Epithelial cell of prostate (primary cell): ENCODE measurements around the gene CCDC192.
A peak's percentile ranks its signal among the peaks of the same experiment; 100 is the strongest.

Experiments used
- DNase-seq: peaks from one replicate; pipeline ENCODE4 v3.0.0-alpha.2; 2011; ENCODE audit warnings: low read depth, low spot score
- H3K27ac ChIP-seq: fragments of 450-650 bp; 2 replicates; pipeline ENCODE4 v1.5.1; 2017; ENCODE audit warnings: mild to moderate bottlenecking

Gene CCDC192

DNA sequence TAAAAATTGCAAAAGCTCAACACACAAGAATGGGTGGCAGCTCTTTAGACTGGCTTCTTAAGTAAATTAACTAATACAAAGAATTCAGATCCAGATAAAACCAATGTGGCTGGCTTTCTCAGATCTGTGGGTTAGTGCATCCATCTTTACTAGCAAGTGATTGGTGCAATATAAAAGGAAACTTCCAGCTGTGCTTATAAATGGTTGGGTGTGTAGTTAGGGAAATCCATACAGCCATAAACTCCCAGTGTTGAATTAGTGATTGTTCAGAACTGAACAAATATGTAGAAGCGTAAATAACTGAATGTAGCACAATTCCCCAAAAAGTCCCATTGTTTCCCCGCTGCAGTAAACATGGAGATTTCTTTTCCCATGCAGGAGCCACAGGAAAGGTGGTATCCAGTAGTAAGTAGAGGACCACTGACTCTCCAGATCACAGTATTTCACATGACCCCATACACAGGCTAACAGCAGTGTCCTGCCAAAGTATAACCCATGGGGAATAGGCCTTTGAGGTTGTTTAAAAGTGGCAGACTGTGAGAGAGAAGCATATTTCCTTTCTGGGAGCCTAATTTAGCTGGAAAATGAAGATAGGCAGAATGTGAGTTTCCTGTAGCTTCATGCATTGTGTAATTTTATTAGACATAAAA is 207.2 kb downstream of the CCDC192 start:
- no peak overlapping the region for H3K27ac ChIP-seq
- no peak for DNase-seq

DNA sequence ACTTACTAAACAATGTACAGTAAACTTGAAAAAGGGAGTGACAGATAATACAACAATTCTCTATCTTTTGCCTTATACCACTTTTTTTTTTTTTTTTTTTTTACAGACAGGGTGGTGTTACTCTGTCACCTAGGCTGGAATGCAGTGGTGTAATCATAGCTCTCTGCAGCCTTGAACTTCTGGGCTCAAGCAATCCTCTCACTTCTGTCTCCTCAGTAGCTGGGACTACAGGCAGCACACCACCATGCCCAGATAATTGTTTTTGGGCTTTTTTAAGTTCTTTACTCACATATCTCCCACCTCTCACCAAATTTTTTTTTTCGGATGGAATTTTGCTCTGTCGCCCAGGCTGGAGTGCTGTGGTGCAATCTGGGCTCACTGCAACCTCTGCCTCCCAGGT is 208.4 kb downstream of the CCDC192 start:
- no peak for DNase-seq
- H3K27ac ChIP-seq = no peak overlapping the region

- no peak for DNase-seq
Measured at GRCh38 chr5:127912411-127912810, 209.2 kb downstream of the CCDC192 start.

GRCh38 chr5:127916885-127917573 is 213.8 kb downstream of the CCDC192 start:
- no peak for DNase-seq
- no peak overlapping the region for H3K27ac ChIP-seq

More at GRCh38 chr5:127912411-127912810, 209.2 kb downstream of the CCDC192 start:
- H3K27ac ChIP-seq = no peak overlapping the region

- H3K27ac ChIP-seq = no peak overlapping the region
- no peak for DNase-seq
Measured at GRCh38 chr5:127919006-127919796, 216.0 kb downstream of the CCDC192 start.

DNA sequence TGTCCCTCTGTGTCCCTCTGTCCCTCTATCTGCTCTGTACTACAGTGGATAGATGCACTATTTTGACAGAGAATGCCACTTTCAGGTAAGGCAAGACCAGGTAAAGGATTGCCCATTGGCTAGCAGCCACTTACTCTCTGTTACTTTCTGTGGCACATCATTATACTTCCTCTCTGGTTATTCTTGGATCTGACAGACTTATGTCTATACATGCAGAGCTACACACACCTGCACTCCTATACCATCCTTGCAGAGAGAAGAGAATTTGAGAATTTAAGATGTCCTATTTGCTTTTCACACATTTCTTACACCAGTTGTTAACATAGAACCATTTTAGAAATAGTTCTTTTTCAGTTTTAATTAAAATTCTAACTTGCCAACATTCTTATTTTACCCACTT is 216.6 kb downstream of the CCDC192 start:
- no peak overlapping the region for H3K27ac ChIP-seq
- no peak for DNase-seq

- H3K27ac ChIP-seq = no peak overlapping the region
- no peak for DNase-seq
Measured at GRCh38 chr5:127920936-127921335, 217.7 kb downstream of the CCDC192 start.

DNA sequence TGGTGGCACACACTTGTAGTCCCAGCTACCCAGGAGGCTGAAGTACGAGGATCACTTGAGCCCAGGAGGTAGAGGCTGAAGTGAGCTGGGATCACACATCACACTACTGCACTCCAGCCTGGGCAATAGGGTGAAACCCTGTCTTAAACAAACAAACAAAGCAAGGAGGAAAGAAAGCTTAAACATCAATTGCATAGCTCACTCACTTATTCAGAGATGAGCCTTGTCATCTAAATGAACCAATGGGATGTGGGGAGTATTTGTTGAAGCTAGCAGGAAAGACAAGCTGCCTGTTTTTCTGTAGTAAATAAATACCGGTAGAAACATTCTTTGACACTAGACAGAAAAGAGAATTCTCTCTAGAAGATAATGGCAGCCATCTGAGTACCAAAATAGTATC is 219.4 kb downstream of the CCDC192 start:
- no peak overlapping the region for H3K27ac ChIP-seq
- no peak for DNase-seq

DNA sequence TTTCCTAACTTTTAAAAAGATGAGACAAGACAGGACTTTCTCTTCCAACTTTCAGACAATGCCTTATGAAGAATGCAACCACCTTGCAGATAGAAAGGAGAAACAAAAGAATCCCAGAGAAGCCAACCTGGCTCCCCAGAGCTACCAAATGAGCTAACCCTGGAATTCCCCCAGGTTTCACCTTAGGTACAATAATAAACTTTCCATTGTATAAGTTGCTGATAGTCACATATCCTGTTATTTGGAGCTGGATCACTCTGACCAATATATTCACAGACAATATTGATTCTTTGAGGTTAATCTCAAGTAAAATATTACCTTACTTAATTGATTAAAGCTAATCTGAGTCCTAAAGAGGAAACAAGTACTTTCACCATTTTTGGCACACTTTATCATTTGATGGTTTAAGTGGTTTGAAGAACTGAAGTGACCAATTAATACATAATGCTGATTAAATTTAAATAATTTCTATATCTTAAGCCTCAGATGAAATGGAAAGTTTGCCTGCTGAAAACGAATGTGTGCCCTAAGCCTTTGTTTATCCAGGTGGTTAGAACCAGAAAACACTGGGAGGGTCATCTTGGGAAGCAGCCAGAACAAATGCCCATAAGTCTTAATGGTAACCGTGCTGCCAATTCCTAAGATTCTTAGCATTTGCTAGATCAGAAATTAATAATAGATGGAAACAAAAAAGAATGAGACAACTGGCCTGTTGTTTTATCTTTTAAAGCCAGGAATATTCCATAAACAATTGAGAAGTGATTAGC is 220.8 kb downstream of the CCDC192 start:
- no peak for DNase-seq
- H3K27ac ChIP-seq = no peak overlapping the region

GRCh38 chr5:127924606-127925005 is 221.4 kb downstream of the CCDC192 start:
- no peak overlapping the region for H3K27ac ChIP-seq
- DNase-seq = no peak

- no peak for DNase-seq
- H3K27ac ChIP-seq = no peak overlapping the region
Measured at GRCh38 chr5:127925916-127926315, 222.7 kb downstream of the CCDC192 start.

DNA sequence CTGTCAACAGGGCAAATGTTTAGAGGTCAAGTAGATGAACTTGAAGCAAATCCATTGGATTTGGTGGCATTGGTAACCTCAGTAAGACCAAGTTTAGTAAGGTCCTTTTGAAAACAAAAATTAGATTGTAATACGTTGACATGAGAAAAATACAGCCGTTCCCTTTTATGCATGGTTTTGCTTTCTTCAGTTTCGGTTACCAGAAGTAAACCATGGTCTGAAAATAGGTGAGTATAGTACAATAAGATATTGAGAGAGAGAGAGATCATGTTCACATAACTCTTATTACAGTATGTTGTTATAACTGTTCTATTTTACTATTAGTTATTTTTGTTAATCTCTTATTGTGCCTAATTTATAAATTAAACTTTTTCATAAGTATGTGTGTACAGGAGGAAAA is 223.8 kb downstream of the CCDC192 start:
- no peak overlapping the region for H3K27ac ChIP-seq
- DNase-seq = no peak

GRCh38 chr5:127928053-127928452 is 224.9 kb downstream of the CCDC192 start:
- no peak for DNase-seq
- H3K27ac ChIP-seq = no peak overlapping the region

DNA sequence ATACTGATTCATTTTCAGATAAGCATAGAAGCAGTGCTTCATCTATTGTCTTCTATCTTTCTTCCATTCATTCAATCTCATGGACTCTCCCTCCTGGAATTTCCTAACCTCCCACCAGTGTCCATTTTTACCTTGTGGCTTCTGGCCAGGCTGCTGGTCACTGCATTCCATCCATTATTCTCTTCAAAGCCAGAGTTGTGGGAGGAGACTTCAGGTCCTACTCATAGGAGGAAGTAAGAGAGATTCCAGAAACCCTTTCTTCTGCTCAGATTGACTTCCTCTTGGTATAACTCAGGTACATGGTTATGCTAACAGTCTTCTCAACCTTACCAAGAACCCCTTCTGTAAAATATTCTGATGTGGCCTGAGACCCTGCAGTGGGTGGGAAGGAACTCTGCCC is 227.1 kb downstream of the CCDC192 start:
- H3K27ac ChIP-seq = peak overlapping the region; percentile 5

DNA sequence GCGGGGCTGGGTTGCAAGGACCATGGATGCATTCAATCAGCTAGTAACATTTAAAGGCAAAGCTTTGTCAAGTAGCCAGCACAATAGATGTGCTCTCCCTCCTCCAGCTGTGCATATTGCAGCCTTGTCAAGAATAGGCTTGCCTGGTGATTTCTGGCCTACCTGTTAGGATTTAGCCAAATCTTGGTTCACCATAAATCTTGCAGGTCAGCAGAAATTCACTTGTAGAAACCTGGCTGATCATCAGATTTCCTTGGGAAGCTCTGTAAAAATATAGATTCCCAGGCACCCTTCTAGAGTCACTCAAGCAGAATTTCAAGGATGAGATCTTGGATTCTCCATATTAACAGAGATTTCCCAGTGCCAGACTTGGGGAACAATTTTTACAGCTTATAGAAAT is 228.2 kb downstream of the CCDC192 start:
- no peak overlapping the region for H3K27ac ChIP-seq
- DNase-seq = no peak

More for the DNA sequence above, 227.1 kb downstream of the CCDC192 start:
- DNase-seq = no peak

DNA sequence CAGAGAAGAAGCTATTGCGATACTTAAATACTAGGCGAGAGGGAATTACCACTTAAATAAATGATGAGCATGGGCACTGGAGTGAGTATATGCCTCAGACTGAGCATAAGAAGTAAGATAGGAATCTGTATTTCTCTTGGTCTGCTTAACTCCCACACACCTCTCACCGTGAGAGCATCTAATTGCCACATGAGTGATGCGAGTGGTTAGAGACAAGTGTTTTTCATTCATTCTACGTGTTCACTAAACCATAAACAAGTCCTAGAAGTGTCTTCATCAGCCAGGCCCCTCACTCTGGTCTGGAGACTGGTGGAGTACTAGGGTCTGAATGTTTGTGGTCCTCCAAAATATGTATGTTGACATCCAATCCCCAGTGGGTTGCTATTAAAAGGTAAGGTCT is 230.2 kb downstream of the CCDC192 start:
- no peak overlapping the region for H3K27ac ChIP-seq
- no peak for DNase-seq

DNA sequence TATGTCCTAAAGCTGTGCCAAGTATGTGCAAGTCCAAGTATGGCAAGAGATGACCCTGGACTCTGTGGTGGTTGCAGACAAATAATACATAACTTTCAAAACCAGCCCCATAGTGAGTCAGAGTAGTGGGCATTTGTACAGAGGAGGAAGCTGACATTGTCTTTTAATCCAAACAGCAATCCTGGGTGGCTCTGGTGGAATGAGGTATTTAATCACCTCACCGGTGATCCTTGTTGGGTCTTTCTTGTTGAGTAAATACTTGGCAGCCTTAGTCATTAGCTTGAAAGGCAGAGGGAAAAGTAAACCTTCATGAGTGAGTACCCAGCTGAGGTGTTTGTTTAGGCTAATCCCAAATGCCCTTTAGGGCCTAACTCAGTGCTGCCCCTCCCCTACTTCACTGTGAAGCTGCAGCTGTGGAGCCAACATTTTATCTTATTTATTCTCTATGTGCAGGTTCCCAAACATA is 231.6 kb downstream of the CCDC192 start:
- peak overlapping the region; percentile 42 for H3K27ac ChIP-seq
- peak; percentile 93 for DNase-seq

GRCh38 chr5:127935398-127935797 is 232.2 kb downstream of the CCDC192 start:
- no peak overlapping the region for H3K27ac ChIP-seq

DNA sequence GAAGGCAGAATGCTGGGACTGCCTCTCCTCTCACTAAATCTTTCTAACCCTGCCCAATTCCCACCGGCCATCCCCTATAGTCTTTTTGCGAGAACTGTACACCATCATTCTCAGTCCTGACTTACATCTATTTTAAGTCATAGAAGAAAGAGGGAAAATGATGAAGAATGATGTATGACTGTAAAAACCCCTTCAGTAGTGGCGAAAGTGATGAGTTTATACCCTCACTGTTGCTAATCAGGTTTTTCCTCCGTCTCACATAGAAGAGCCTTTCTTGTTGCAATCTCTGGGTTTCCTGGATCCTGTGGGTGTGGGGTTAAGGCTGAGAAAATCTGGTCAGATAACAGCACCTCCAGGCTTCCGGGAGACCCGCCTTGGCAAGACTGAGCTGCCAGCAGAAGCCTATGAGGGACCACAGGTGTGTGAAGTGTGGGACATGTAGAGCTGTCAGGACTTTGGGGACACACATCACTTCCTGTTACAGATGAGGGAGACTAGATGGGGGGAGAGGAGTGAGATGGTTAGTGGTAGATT is 233.3 kb downstream of the CCDC192 start:
- H3K27ac ChIP-seq = no peak overlapping the region
- DNase-seq = no peak

More at GRCh38 chr5:127935398-127935797, 232.2 kb downstream of the CCDC192 start:
- no peak for DNase-seq

GRCh38 chr5:127938746-127939145 is 235.6 kb downstream of the CCDC192 start:
- no peak overlapping the region for H3K27ac ChIP-seq
- DNase-seq = no peak
